Astrocyte (in vitro differentiated cells and primary cell): ENCODE measurements around the gene LMO7. TPM values are rescaled to one million over a fixed set of nuclear protein-coding genes. Genes with fewer than 3 reads are reported as not detected.

Experiments used
- DNase-seq: peaks from one replicate; pipeline ENCODE4 v3.0.0-alpha.2; 2010; ENCODE audit warnings: low read depth
- FAIRE-seq: peaks from 2 replicates; lab custom pipeline; 2011; peaks lifted over from hg19 to GRCh38; lab: Jason Lieb, UNC
- H2AFZ ChIP-seq: 2 replicates; pipeline ENCODE4 v1.6.0; 2012; ENCODE audit warnings: low read depth, low read length, inconsistent platforms
- H3K27ac ChIP-seq: 2 replicates; pipeline ENCODE4 v1.5.1; 2011; ENCODE audit warnings: low read depth, low read length, inconsistent platforms
- H3K27me3 ChIP-seq: 2 replicates; pipeline ENCODE4 v1.6.0; 2011; ENCODE audit warnings: low read length, inconsistent platforms; ENCODE audit not compliant: insufficient read depth
- H3K36me3 ChIP-seq: 2 replicates; pipeline ENCODE4 v1.5.1; 2011; ENCODE audit warnings: low read length, inconsistent platforms; ENCODE audit not compliant: insufficient read depth
- H3K4me1 ChIP-seq: 2 replicates; pipeline ENCODE4 v1.5.1; 2011; ENCODE audit warnings: low read length, inconsistent platforms; ENCODE audit not compliant: insufficient read depth
- H3K4me2 ChIP-seq: 2 replicates; pipeline ENCODE4 v1.6.0; 2012; ENCODE audit warnings: low read length, inconsistent platforms
- H3K4me3 ChIP-seq: 2 replicates; pipeline ENCODE4 v1.5.1; 2011; ENCODE audit warnings: low read depth, mild to moderate bottlenecking, low read length, inconsistent platforms; ENCODE audit not compliant: insufficient read depth
- H3K79me2 ChIP-seq: 2 replicates; pipeline ENCODE4 v1.6.0; 2012; ENCODE audit warnings: mild to moderate bottlenecking, low read length, inconsistent platforms; ENCODE audit not compliant: insufficient read depth
- H3K9ac ChIP-seq: 2 replicates; pipeline ENCODE4 v1.6.0; 2012; ENCODE audit warnings: mild to moderate bottlenecking, low read length, inconsistent platforms
- H3K9me3 ChIP-seq: 2 replicates; pipeline ENCODE4 v1.5.1; 2012; ENCODE audit warnings: low read depth, mild to moderate bottlenecking, low read length, inconsistent platforms; ENCODE audit not compliant: insufficient read depth
- H4K20me1 ChIP-seq: 2 replicates; pipeline ENCODE4 v1.6.0; 2012; ENCODE audit warnings: low read length, inconsistent platforms; ENCODE audit not compliant: insufficient read depth
- H3K27ac Mint-ChIP-seq: one replicate; pipeline ENCODE4 v1.8.0; 2021; ENCODE audit warnings: mild to moderate bottlenecking, mixed read lengths; ENCODE audit not compliant: unreplicated experiment
- H3K27me3 Mint-ChIP-seq: one replicate; pipeline ENCODE4 v1.8.0; 2021; ENCODE audit warnings: low read depth, mixed read lengths; ENCODE audit not compliant: unreplicated experiment
- H3K36me3 Mint-ChIP-seq: one replicate; pipeline ENCODE4 v1.8.0; 2021; ENCODE audit warnings: low read depth, mixed read lengths; ENCODE audit not compliant: unreplicated experiment
- H3K4me1 Mint-ChIP-seq: one replicate; pipeline ENCODE4 v1.8.0; 2021; ENCODE audit warnings: low read depth, mixed read lengths; ENCODE audit not compliant: unreplicated experiment
- H3K4me3 Mint-ChIP-seq: one replicate; pipeline ENCODE4 v1.8.0; 2021; ENCODE audit warnings: mild to moderate bottlenecking, moderate library complexity, mixed read lengths; ENCODE audit not compliant: unreplicated experiment
- H3K9me3 Mint-ChIP-seq: one replicate; pipeline ENCODE4 v1.8.0; 2021; ENCODE audit warnings: mild to moderate bottlenecking, mixed read lengths; ENCODE audit not compliant: unreplicated experiment
- EZH2 ChIP-seq: IDR thresholded peaks from 2 replicates; pipeline ENCODE4 v1.6.1; 2012; ENCODE audit warnings: mild to moderate bottlenecking, low read length, inconsistent platforms; ENCODE audit not compliant: insufficient read depth
- total RNA-seq: library from RNA; stranded (reverse); gene quantifications from 2 replicates; pipeline ENCODE4 v1.2.1, GENCODE V29; 2021
- TF ChIP-seq, protein P1 (sequence below): IDR thresholded peaks from 2 replicates; pipeline ENCODE4 v1.5.1; 2011; ENCODE audit warnings: low read depth, mild to moderate bottlenecking, inconsistent platforms, low read length, moderate library complexity; ENCODE audit not compliant: insufficient read depth

The LMO7 gene
- total RNA-seq, 1 donor from 2014 or later: 52.2 TPM

DNA sequence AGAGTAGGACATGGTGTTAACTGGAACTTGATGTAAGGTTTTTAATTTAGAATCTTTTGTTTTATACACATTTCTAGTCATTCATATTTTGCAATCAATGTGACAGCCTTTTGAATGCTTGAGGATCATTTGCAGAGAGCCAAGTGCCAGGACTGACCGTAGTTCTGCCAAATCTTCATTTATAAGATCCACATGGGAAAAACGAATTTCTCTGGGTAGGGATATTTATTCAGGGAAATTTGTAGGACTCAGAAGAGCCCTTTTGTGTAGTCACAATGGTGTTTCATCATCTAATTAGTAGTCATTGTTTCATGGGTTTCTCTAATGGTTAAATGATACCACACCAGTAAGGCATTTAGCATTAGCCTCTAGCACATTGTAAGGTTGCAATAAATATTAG, 161.1 kb downstream of the LMO7 start:
- Histone ChIP-seq H3K4me1 (peaks cover 17% of the 10 kb centered on the region), H3K9ac (no peak overlapping the region), H3K4me3 (no peak overlapping the region), H3K27ac (no peak overlapping the region), H3K4me2 (no peak overlapping the region), H3K79me2 (peaks cover 43% of the 10 kb centered on the region), H3K36me3 (peaks cover 45% of the 10 kb centered on the region), H4K20me1 (peaks cover 19% of the 10 kb centered on the region), H3K9me3 (no peaks in the 10 kb centered on the region), H3K27me3 (no peaks in the 10 kb centered on the region), H2AFZ (no peak overlapping the region)
- H3K27ac Mint-ChIP-seq: no peak overlapping the region
- no peak overlapping the region for H3K4me3 Mint-ChIP-seq
- H3K27me3 Mint-ChIP-seq: no peaks in the 10 kb centered on the region
- no peak for TF ChIP-seq EZH2
- TF ChIP-seq, protein P1, sequence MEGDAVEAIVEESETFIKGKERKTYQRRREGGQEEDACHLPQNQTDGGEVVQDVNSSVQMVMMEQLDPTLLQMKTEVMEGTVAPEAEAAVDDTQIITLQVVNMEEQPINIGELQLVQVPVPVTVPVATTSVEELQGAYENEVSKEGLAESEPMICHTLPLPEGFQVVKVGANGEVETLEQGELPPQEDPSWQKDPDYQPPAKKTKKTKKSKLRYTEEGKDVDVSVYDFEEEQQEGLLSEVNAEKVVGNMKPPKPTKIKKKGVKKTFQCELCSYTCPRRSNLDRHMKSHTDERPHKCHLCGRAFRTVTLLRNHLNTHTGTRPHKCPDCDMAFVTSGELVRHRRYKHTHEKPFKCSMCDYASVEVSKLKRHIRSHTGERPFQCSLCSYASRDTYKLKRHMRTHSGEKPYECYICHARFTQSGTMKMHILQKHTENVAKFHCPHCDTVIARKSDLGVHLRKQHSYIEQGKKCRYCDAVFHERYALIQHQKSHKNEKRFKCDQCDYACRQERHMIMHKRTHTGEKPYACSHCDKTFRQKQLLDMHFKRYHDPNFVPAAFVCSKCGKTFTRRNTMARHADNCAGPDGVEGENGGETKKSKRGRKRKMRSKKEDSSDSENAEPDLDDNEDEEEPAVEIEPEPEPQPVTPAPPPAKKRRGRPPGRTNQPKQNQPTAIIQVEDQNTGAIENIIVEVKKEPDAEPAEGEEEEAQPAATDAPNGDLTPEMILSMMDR: no peak
- peaks cover 11% of the 10 kb centered on the region for H3K4me1 Mint-ChIP-seq
- H3K36me3 Mint-ChIP-seq: peaks cover 12% of the 10 kb centered on the region
- DNase-seq (no peak), FAIRE-seq (no peak)
- H3K9me3 Mint-ChIP-seq: no peaks in the 10 kb centered on the region

GRCh38 chr13:75797719-75798118, 161.6 kb downstream of the LMO7 start:
- H3K27me3 Mint-ChIP-seq: no peaks in the 10 kb centered on the region
- peaks cover 14% of the 10 kb centered on the region for H4K20me1 ChIP-seq
- H3K36me3 Mint-ChIP-seq: peaks cover 12% of the 10 kb centered on the region
- H3K4me1 ChIP-seq: peaks cover 13% of the 10 kb centered on the region
- H3K79me2 ChIP-seq: peaks cover 42% of the 10 kb centered on the region
- H3K4me1 Mint-ChIP-seq: peaks cover 7% of the 10 kb centered on the region
- H3K27ac ChIP-seq: peak overlapping the region; percentile 13
- no peak for TF ChIP-seq EZH2
- TF ChIP-seq, protein P1: no peak
- no peak overlapping the region for H3K4me3 Mint-ChIP-seq
- no peak for FAIRE-seq
- H3K9me3 Mint-ChIP-seq: no peaks in the 10 kb centered on the region
- H3K36me3 ChIP-seq: peaks cover 49% of the 10 kb centered on the region
- H3K4me2 ChIP-seq: no peak overlapping the region
- no peaks in the 10 kb centered on the region for H3K9me3 ChIP-seq
- H3K27ac Mint-ChIP-seq: no peak overlapping the region
- no peak for DNase-seq
- H3K27me3 ChIP-seq: no peaks in the 10 kb centered on the region
- no peak overlapping the region for H3K9ac ChIP-seq
- H3K4me3 ChIP-seq: no peak overlapping the region
- H2AFZ ChIP-seq: no peak overlapping the region

DNA sequence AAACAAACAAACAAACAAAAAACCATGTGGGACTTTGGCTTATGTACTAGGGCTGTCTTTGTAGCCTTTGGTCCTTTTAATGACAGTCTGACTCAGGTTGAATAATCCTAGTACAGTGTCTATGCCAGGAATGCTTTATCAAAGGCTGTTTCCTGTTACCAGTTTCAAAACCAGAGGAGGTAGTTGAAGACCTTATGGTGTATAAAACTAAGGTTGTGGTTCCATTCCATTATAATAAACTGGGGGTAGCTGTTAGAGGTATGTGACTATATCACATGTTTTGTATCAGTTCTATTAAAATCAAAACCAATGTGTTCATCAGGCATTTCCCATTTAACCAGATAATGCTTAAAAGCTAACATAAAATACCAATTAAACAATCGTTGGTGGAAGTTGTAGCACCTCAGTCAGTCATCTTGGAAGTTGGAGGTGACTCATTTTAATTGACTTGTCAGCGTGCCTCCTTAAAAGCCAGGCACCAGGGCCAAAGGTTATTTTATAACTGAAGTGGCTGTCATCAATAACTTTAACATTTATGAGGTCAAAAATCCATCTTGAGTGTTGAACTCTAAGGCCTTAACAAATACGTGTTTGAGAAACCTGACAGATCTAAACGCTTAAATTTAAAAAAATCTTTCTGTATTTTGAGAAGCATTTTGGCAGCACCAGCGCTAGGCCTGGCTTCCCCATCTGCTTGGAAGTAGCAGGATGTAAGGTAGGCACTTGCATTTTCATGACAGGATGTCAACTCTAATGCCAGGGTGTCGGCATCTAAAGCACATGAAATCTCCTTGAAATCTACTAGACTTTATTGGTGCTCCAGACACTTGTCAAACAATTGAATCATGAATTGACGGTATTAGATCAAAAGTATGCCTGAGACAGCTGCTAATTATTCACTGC, 162.5 kb downstream of the LMO7 start:
- peaks cover 6% of the 10 kb centered on the region for H4K20me1 ChIP-seq
- H3K4me3 ChIP-seq: no peak overlapping the region
- no peak overlapping the region for H3K4me3 Mint-ChIP-seq
- H3K27me3 ChIP-seq: no peaks in the 10 kb centered on the region
- no peaks in the 10 kb centered on the region for H3K9me3 ChIP-seq
- peak overlapping the region; percentile 19 for H3K4me2 ChIP-seq
- H3K79me2 ChIP-seq: peaks cover 33% of the 10 kb centered on the region
- H3K27ac Mint-ChIP-seq: no peak overlapping the region
- H3K4me1 ChIP-seq: peaks cover 13% of the 10 kb centered on the region
- H3K4me1 Mint-ChIP-seq: peaks cover 9% of the 10 kb centered on the region
- H3K36me3 ChIP-seq: peaks cover 49% of the 10 kb centered on the region
- peak; percentile 17 for FAIRE-seq
- no peaks in the 10 kb centered on the region for H3K27me3 Mint-ChIP-seq
- no peaks in the 10 kb centered on the region for H3K9me3 Mint-ChIP-seq
- no peak overlapping the region for H2AFZ ChIP-seq
- H3K36me3 Mint-ChIP-seq: peaks cover 12% of the 10 kb centered on the region
- peak overlapping the region; percentile 13 for H3K27ac ChIP-seq
- TF ChIP-seq, protein P1: no peak
- peak; percentile 69 for DNase-seq
- no peak overlapping the region for H3K9ac ChIP-seq
